HepG2 (cell line): ENCODE results near the gene SLC15A3. TPM values are rescaled to one million over a fixed set of nuclear protein-coding genes. Genes with fewer than 3 reads are reported as not detected.

ENCODE experiments used
- ARNTL ChIP-seq: sonication (generic); formaldehyde crosslinking; IDR thresholded peaks from 2 replicates; pipeline ENCODE4 v1.4.0; 2020; ENCODE audit warnings: mild to moderate bottlenecking, missing genetic modification reagents
- CEBPZ ChIP-seq: IDR thresholded peaks from 2 replicates; pipeline ENCODE4 v1.6.1; 2012; ENCODE audit warnings: low read length, improper control_type of control experiment
- FOXC1 ChIP-seq: sonication (generic); formaldehyde crosslinking; IDR thresholded peaks from 2 replicates; pipeline ENCODE4 v1.8.0; 2022; ENCODE audit warnings: mild to moderate bottlenecking, missing genetic modification reagents, borderline replicate concordance
- MED1 ChIP-seq: sonication (generic); formaldehyde crosslinking; IDR thresholded peaks from 2 replicates; pipeline ENCODE4 v1.4.0; 2020; ENCODE audit warnings: missing genetic modification reagents
- PBX2 ChIP-seq: IDR thresholded peaks from 2 replicates; pipeline ENCODE4 v1.6.1; 2016; ENCODE audit warnings: control low read depth
- SP1 ChIP-seq, 2 experiments: fragments of 450-650 bp in 1 of 2; sonication (generic) in 1 of 2; formaldehyde crosslinking in 1 of 2; IDR thresholded peaks; 2 replicates each; pipeline versions ENCODE4 v1.4.0 to v1.6.1; 2016 to 2020; ENCODE audit warnings: missing genetic modification reagents in 1 of 2
- ZNF280D ChIP-seq: sonication (generic); formaldehyde crosslinking; IDR thresholded peaks from 2 replicates; pipeline ENCODE4 v1.5.1; 2020; ENCODE audit warnings: mild to moderate bottlenecking, missing genetic modification reagents
- ZNF431 ChIP-seq: sonication (generic); formaldehyde crosslinking; IDR thresholded peaks from 2 replicates; pipeline ENCODE4 v1.9.0; 2022; ENCODE audit warnings: missing genetic modification reagents, low read depth, mild to moderate bottlenecking, borderline replicate concordance
- polyA plus RNA-seq, 8 experiments: library from polyadenylated mRNA; depleted of rRNA in 3 of 8; stranded (reverse) in 7 of 8; unstranded in 1 of 8; fragments of >200 nt; fragmentation: Illumina TruSeq in 4 of 8; extraction: Trizol in 4 of 8; gene quantifications; 2 replicates each; pipeline versions ENCODE4 v1.2.1 to v1.2.3, GENCODE V29; 2011 to 2016; ENCODE audit warnings: low read depth in 4 of 8, missing spikeins in 1 of 8, mixed read lengths in 1 of 8; ENCODE audit not compliant: insufficient read depth in 1 of 8
- total RNA-seq, 5 experiments: library from RNA; depleted of rRNA; stranded (reverse); fragments of >200 nt; fragmentation: Illumina TruSeq; extraction: Trizol; gene quantifications; 2 replicates each; pipeline ENCODE4 v1.2.3, GENCODE V29; 2016; ENCODE audit warnings: low read depth in 1 of 5
- TF ChIP-seq, protein P1 (sequence below): sonication (generic); formaldehyde crosslinking; IDR thresholded peaks from 2 replicates; pipeline ENCODE4 v1.9.0; 2021; ENCODE audit warnings: mild to moderate bottlenecking, missing genetic modification reagents
- TF ChIP-seq, protein P2 (sequence below): sonication (generic); formaldehyde crosslinking; IDR thresholded peaks from 2 replicates; pipeline ENCODE4 v1.4.0; 2020; ENCODE audit warnings: missing genetic modification reagents, mild to moderate bottlenecking, borderline replicate concordance

SLC15A3 gene
- total and polyA plus RNA-seq, 2 of the 13 experiments (the other 11 are each of a cell fraction or from before 2014, with no cell fraction given): 0.45 to 0.77 TPM

GRCh38 chr11:60924110-60924905 lies 27.7 kb downstream of the SLC15A3 start, which contains the start of gene TMEM132A (continued):
- TF ChIP-seq, protein P1, sequence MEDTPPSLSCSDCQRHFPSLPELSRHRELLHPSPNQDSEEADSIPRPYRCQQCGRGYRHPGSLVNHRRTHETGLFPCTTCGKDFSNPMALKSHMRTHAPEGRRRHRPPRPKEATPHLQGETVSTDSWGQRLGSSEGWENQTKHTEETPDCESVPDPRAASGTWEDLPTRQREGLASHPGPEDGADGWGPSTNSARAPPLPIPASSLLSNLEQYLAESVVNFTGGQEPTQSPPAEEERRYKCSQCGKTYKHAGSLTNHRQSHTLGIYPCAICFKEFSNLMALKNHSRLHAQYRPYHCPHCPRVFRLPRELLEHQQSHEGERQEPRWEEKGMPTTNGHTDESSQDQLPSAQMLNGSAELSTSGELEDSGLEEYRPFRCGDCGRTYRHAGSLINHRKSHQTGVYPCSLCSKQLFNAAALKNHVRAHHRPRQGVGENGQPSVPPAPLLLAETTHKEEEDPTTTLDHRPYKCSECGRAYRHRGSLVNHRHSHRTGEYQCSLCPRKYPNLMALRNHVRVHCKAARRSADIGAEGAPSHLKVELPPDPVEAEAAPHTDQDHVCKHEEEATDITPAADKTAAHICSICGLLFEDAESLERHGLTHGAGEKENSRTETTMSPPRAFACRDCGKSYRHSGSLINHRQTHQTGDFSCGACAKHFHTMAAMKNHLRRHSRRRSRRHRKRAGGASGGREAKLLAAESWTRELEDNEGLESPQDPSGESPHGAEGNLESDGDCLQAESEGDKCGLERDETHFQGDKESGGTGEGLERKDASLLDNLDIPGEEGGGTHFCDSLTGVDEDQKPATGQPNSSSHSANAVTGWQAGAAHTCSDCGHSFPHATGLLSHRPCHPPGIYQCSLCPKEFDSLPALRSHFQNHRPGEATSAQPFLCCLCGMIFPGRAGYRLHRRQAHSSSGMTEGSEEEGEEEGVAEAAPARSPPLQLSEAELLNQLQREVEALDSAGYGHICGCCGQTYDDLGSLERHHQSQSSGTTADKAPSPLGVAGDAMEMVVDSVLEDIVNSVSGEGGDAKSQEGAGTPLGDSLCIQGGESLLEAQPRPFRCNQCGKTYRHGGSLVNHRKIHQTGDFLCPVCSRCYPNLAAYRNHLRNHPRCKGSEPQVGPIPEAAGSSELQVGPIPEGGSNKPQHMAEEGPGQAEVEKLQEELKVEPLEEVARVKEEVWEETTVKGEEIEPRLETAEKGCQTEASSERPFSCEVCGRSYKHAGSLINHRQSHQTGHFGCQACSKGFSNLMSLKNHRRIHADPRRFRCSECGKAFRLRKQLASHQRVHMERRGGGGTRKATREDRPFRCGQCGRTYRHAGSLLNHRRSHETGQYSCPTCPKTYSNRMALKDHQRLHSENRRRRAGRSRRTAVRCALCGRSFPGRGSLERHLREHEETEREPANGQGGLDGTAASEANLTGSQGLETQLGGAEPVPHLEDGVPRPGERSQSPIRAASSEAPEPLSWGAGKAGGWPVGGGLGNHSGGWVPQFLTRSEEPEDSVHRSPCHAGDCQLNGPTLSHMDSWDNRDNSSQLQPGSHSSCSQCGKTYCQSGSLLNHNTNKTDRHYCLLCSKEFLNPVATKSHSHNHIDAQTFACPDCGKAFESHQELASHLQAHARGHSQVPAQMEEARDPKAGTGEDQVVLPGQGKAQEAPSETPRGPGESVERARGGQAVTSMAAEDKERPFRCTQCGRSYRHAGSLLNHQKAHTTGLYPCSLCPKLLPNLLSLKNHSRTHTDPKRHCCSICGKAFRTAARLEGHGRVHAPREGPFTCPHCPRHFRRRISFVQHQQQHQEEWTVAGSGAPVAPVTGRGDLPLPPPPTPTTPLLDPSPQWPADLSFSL (CRISPR knock-in tag): no peak
- TF ChIP-seq MED1 (0 out of 2 replicates have a peak, but pooled peaks have one; percentile 47), SP1 (IDR thresholded peaks at IDR 0.05) (no peak), SP1 (CRISPR knock-in tag; IDR thresholded peaks at IDR 0.05) (peak; percentile 58; the same call in 1 of the 2 replicates), ARNTL (CRISPR knock-in tag) (no peak), FOXC1 (CRISPR knock-in tag) (no peak), CEBPZ (no peak), ZNF280D (CRISPR knock-in tag) (no peak), PBX2 (no peak), ZNF431 (CRISPR knock-in tag) (no peak)
- TF ChIP-seq, protein P2, sequence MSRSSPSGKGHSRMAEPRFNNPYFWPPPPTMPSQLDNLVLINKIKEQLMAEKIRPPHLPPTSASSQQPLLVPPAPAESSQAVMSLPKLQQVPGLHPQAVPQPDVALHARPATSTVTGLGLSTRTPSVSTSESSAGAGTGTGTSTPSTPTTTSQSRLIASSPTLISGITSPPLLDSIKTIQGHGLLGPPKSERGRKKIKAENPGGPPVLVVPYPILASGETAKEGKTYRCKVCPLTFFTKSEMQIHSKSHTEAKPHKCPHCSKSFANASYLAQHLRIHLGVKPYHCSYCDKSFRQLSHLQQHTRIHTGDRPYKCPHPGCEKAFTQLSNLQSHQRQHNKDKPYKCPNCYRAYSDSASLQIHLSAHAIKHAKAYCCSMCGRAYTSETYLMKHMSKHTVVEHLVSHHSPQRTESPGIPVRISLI (CRISPR knock-in tag): no peak
